BJ (cell line): ENCODE measurements around the gene DHTKD1. TPM values are rescaled to one million over a fixed set of nuclear protein-coding genes. Genes with fewer than 3 reads are reported as not detected.

Experiments used
- CTCF ChIA-PET: fragments of 350-600 bp; formaldehyde crosslinking; extraction: SDS; loops from one replicate; lab custom pipeline; 2021; ENCODE audit warnings: antibody characterized with exemption, inconsistent platforms; lab: Yijun Ruan, JAX
- POLR2A ChIA-PET: fragments of 300-600 bp; sonication (Branson Sonifier 250); formaldehyde crosslinking; extraction: SDS; loops from one replicate; lab custom pipeline; 2021; ENCODE audit warnings: antibody characterized with exemption; lab: Charles Lee
- DNase-seq: peaks from one replicate; pipeline ENCODE4 v3.0.0-alpha.2; 2011; ENCODE audit warnings: low read depth
- H3K27me3 ChIP-seq: 2 replicates; pipeline ENCODE4 v1.6.0; 2011; ENCODE audit warnings: low read length; ENCODE audit not compliant: control insufficient read depth, insufficient read depth
- H3K36me3 ChIP-seq: 2 replicates; pipeline ENCODE4 v1.5.1; 2011; ENCODE audit warnings: low read length; ENCODE audit not compliant: control insufficient read depth, insufficient read depth
- H3K4me3 ChIP-seq: 2 replicates; pipeline ENCODE4 v1.5.1; 2011; ENCODE audit warnings: low read depth, mild to moderate bottlenecking, control low read depth, low read length
- polyA plus RNA-seq: library from polyadenylated mRNA; depleted of rRNA; stranded (reverse); fragments of >200 nt; gene quantifications from 2 replicates; pipeline ENCODE4 v1.2.3, GENCODE V29; 2011
- TF ChIP-seq, protein P1 (sequence below): IDR thresholded peaks from 2 replicates; pipeline ENCODE4 v1.5.1; 2011; ENCODE audit warnings: low read depth, mild to moderate bottlenecking, control low read depth, inconsistent platforms, low read length, moderate library complexity; ENCODE audit not compliant: insufficient read depth

Gene DHTKD1
- polyA plus RNA-seq, 1 experiment, result 11.1 TPM

DNA sequence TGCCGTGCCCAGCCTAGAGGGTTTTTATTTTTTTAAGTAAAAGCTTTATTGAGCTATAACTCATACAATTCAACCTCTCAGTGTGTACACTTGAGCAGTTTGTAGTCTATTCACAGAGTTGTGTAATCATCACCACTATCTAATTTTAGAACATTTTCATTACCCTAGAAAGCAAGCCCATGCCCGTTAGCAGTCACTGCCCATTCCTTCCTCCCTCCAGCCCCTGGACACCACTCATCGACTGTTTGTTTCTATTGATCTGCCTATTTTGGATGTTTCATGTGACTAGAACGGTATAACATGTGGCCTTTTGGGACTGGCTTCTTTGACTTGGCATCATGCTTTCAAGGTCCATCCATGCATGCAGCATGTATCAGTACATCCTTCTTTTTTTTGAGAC is 35.0 kb downstream of the DHTKD1 start:
- CTCF ChIA-PET, result interaction anchor here (1.5 kb wide), 1 partner anchor 10 kb away, joined by 3 read pairs; no protein-coding TSS in a partner anchor
- no peak for DNase-seq
- H3K27me3 ChIP-seq, result no peaks in the 10 kb centered on the region

GRCh38 chr10:12107781-12108180 is 39.0 kb downstream of the DHTKD1 start:
- TF ChIP-seq, protein P1, sequence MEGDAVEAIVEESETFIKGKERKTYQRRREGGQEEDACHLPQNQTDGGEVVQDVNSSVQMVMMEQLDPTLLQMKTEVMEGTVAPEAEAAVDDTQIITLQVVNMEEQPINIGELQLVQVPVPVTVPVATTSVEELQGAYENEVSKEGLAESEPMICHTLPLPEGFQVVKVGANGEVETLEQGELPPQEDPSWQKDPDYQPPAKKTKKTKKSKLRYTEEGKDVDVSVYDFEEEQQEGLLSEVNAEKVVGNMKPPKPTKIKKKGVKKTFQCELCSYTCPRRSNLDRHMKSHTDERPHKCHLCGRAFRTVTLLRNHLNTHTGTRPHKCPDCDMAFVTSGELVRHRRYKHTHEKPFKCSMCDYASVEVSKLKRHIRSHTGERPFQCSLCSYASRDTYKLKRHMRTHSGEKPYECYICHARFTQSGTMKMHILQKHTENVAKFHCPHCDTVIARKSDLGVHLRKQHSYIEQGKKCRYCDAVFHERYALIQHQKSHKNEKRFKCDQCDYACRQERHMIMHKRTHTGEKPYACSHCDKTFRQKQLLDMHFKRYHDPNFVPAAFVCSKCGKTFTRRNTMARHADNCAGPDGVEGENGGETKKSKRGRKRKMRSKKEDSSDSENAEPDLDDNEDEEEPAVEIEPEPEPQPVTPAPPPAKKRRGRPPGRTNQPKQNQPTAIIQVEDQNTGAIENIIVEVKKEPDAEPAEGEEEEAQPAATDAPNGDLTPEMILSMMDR, result no peak
- no peak for DNase-seq
- no peaks in the 10 kb centered on the region for H3K27me3 ChIP-seq
- ChIA-PET CTCF (interaction anchor here (0.9 to 1.0 kb wide), 2 partner anchors 10 to 12 kb away, joined by 3 to 4 read pairs; no protein-coding TSS in a partner anchor), POLR2A (no interaction called here)
- H3K36me3 ChIP-seq, result peaks cover 6% of the 10 kb centered on the region
- H3K4me3 ChIP-seq, result no peak overlapping the region

More for the DNA sequence above, 35.0 kb downstream of the DHTKD1 start:
- Histone ChIP-seq H3K4me3 (no peak overlapping the region), H3K36me3 (peaks cover 5% of the 10 kb centered on the region)
- TF ChIP-seq, protein P1, result no peak
- POLR2A ChIA-PET, result no interaction called here

GRCh38 chr10:12109286-12109685 is 40.5 kb downstream of the DHTKD1 start:
- POLR2A ChIA-PET, result no interaction called here
- CTCF ChIA-PET, result interaction anchor here (0.8 kb wide), 1 partner anchor 14 kb away, joined by 3 read pairs; no protein-coding TSS in a partner anchor

GRCh38 chr10:12111528-12111927 is 42.8 kb downstream of the DHTKD1 start:
- Histone ChIP-seq H3K36me3 (peaks cover 3% of the 10 kb centered on the region), H3K27me3 (no peaks in the 10 kb centered on the region), H3K4me3 (no peak overlapping the region)
- ChIA-PET CTCF (interaction anchor here (0.6 kb wide), 1 partner anchor 1042 kb away, joined by 3 read pairs; no protein-coding TSS in a partner anchor), POLR2A (no interaction called here)
- TF ChIP-seq, protein P1, result no peak
- DNase-seq, result no peak

More at GRCh38 chr10:12109286-12109685, 40.5 kb downstream of the DHTKD1 start:
- H3K36me3 ChIP-seq, result peaks cover 8% of the 10 kb centered on the region
- no peaks in the 10 kb centered on the region for H3K27me3 ChIP-seq
- H3K4me3 ChIP-seq, result no peak overlapping the region
- no peak for DNase-seq
- TF ChIP-seq, protein P1, result no peak

DNA sequence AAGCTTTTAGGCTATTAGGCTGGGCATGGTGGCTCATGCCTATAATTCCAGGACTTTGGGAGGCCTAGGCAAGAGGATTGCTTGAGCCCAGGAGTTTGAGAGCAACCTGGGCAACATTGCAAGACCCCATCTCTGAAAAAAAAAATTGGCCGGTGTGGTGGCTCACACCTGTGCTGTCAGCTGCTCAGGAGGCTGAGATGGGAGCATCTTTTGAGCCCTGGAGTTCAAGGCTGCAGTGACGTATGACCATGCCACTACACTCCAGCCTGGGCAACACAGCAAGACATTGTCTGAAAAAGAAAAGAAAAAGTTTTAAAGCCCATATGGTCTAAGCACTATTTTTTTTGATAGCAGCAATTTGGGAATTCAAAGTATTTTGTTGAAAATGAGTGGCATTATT is 44.9 kb downstream of the DHTKD1 start:
- no peak for DNase-seq
- CTCF ChIA-PET, result no interaction called here
- H3K4me3 ChIP-seq, result no peak overlapping the region
- H3K27me3 ChIP-seq, result no peaks in the 10 kb centered on the region
- H3K36me3 ChIP-seq, result peaks cover 3% of the 10 kb centered on the region
- TF ChIP-seq, protein P1, result no peak
- POLR2A ChIA-PET, result no interaction called here
